Right lobe of liver (tissue), 4 donors: ENCODE results near the gene METAP1D.

ENCODE experiments used
- POLR2A ChIP-seq: fragments of 450-650 bp; IDR thresholded peaks from one replicate; pipeline ENCODE4 v1.6.1; 2017; ENCODE audit warnings: antibody characterized with exemption, mild to moderate bottlenecking
- TF ChIP-seq, protein P1 (sequence below), 4 donors: fragments of 200-600 bp in 3 of 4; fragments of 450-650 bp in 1 of 4; IDR thresholded peaks; one replicate each; pipeline versions ENCODE4 v1.5.1 to v1.8.0; 2016 to 2022; ENCODE audit warnings: antibody characterized with exemption in 4 of 4, mild to moderate bottlenecking in 2 of 4
- donor health status: DM: no; HTN: no; CAD: no.
- donor health status: DM: no; HTN: no; CAD: no.
- donor health status: DM: no; HTN: yes; CAD: no.

DNA sequence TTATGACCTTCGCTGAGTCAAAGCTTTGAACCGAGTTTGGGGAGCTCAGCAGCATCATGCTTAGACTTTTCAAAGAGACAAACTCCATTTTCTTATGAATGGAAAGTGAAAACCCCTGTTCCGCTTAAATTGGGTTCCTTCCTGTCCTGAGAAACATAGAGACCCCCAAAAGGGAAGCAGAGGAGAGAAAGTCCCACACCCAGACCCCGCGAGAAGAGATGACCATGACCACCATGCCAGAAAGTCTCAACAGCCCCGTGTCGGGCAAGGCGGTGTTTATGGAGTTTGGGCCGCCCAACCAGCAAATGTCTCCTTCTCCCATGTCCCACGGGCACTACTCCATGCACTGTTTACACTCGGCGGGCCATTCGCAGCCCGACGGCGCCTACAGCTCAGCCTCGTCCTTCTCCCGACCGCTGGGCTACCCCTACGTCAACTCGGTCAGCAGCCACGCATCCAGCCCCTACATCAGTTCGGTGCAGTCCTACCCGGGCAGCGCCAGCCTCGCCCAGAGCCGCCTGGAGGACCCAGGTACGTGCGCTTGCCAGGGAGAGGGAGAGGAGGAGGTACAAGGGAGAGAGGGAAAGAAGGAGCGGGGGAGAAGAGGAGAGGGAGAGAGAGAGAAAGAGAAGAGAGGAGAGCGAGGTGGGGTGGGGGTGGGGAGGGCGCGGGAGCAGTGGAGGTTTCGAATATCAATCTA, 85.9 kb downstream of the METAP1D start, which contains the start of gene DLX1:
- TF ChIP-seq, protein P1, sequence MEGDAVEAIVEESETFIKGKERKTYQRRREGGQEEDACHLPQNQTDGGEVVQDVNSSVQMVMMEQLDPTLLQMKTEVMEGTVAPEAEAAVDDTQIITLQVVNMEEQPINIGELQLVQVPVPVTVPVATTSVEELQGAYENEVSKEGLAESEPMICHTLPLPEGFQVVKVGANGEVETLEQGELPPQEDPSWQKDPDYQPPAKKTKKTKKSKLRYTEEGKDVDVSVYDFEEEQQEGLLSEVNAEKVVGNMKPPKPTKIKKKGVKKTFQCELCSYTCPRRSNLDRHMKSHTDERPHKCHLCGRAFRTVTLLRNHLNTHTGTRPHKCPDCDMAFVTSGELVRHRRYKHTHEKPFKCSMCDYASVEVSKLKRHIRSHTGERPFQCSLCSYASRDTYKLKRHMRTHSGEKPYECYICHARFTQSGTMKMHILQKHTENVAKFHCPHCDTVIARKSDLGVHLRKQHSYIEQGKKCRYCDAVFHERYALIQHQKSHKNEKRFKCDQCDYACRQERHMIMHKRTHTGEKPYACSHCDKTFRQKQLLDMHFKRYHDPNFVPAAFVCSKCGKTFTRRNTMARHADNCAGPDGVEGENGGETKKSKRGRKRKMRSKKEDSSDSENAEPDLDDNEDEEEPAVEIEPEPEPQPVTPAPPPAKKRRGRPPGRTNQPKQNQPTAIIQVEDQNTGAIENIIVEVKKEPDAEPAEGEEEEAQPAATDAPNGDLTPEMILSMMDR (IDR thresholded peaks at IDR 0.05), result no peak
- TF ChIP-seq POLR2A, result no peak
